HG03558 (cell line): Measurements from ENCODE around the gene TRERF1.

Source experiments
- ATAC-seq: cut with Tn5 transposase; IDR thresholded peaks from one replicate; pipeline ENCODE4 v1.9.1; 2021; ENCODE audit warnings: moderate number of reproducible peaks; ENCODE audit not compliant: unreplicated experiment; ENCODE audit errors: extremely low read depth

The TRERF1 gene

DNA sequence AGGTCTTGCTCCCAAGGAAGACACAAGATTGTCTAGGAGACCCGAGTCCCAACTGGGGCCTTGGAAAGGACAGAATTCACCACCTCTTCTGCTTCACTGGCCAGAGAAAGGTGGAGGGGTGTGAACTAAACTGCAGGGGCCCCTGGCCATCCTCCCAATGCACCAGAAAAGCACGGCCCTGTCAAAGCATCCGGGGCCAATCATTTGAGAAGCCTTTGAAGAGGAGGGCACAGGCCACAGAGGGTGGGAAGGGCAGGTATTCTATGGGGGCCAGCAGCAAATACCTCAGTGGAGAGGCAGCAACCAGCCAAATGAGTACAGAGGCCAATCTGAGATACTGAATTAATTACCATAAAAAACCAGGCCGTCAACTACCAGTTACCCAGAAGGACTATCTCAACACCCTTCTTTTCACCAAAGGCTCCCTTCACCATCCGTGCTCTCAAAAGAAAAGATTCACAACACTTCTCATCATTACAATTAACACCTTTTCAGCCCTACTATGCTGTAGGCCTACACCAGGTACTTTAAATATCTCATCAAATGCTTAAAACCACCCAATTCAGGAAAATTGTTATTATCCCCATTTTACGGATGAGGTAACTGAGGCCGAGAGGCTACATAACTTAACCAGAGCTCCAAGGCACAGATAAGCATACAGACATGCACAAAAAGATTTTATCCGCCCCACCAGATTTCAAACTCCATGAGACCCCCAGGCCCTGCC is 50.7 kb downstream of the TRERF1 start:
- ATAC-seq: no peak

DNA sequence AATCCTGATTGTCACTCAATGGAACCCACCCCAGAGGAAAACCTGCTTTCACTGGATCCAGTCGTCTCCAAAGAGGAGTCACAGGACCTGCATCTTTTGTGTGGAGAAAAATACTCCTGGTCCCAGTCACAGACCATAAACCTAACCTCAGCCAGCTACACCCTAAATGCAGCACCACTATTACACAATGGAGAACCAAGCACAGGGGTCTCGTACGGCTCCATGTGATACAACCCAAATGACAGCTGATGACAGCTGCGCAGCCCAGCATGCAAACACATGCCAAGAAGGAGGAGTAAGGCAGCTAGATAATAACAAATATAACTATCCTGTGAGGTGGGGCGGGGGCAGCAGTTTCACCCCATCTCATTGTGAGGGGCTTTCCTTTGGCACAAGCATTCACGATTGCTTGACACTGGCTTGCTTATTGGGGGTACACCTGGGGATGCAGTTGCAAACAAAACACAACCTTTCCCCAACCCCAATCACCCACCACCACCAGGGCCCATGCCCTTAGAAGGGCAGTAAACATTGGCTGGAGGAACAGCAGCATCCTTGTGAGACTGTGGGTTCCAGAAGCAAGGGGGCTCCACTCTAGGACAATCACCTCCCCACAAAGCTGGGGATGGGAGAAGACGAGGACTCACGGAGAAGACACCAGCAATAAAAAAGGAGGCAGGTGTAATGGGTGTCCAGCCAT is 51.5 kb downstream of the TRERF1 start:
- no peak for ATAC-seq

DNA sequence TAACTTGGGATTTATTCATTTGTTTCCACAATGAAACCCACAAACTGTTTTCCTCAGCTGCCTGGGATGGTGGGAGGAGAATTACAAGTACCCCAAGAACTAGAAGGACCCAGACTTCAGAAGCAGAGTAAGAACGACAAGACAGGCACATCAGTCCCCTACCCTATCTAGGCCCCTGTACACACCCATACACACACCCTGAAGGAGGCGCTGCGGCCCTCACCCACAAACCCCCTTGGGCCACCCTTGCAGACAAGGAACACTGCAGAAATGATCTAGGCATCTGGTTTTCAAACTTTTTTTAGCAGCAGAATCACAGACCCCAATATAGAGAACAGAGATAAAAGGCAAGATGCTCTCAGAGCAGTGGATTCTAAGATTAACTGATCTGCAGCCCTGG is 55.0 kb downstream of the TRERF1 start:
- ATAC-seq: no peak

DNA sequence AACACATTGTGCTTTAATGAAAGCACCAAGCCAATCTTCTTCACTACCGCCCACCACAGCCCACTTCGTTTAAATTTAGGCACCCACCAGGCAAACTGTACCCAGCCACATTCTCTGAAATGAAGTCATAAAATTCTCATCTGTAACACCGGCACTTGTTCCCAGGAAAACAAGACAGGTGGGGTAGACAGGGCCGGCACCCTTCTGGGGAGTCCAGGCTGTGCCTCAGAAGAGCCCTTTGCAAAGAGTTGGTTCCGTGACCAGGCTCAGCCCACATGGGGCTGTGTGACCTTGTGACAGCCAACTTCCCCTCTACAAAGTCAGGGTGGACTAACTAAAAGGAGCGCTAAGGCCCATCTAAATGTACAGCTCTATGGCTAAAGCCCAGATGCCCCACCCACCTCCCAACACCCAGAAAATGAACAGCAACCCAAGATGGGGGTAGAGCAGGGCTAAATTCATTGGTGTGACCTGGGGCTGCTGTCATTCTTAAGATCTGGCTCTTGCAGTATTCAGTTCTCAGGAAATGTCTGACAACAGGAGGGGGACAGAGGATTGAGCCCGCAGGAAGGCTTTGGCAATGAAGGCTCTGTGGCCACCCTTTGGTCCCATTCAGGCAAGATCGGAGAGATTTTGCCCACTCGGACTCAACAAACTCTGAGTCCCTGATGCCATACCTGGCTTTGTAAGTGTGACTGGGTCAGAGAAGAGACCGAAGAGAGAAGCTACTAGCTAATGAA is 56.7 kb downstream of the TRERF1 start:
- no peak for ATAC-seq

DNA sequence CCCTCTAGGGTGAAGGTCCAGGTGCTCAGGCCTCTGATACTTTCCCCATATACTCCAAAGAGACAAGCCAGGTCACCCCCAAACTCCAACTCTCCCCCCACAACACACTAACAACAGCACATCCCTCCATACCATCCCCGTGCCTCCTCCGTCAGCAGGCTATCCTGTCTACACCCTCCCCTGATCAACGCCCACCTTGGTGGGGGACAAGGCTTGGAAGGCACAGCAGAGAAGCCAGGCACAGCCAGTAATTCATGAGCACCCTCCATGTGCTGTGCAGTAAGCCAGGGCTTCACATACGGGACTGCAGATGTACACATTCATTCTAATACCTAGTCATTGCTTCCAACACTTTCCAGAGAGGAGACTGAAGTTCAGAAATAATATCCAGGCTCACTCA is 57.6 kb downstream of the TRERF1 start:
- ATAC-seq: no peak

DNA sequence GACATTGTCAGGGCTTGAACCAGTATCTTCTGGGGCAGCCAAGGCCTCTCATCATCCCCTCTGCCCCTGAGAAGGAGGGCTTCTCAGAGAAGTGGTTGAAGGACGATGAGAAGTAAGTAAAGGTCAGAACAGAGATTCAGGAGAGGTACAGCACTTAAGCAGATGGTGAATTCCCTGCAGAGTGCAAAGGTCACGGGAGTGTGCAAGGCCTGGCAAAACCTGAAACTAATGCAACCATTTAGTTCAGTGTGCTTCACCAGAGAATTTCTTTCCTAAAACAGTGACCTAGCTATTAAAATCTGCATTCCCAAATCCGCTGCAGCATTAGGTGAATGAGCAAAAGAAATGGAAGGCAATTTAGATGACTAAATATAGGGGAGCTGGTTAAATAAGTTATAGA is 58.4 kb downstream of the TRERF1 start:
- no peak for ATAC-seq

DNA sequence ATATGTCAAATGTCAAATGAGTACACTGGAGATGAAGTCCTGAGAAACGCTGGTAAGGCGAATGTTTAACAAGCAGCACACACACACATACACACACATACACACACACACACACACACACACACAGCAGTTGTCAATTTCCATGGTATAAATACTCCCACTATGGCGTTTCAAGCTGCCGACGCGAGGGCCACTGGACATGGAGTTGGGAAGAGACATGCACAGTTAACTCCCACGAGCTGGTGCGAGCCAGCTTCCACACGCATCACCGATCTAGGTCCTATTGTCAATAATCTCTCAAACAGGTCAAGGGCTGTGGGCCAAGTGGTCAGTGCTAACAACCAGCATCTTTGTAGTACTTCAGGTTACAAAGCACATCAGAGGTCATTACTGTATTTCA is 58.9 kb downstream of the TRERF1 start:
- no peak for ATAC-seq

DNA sequence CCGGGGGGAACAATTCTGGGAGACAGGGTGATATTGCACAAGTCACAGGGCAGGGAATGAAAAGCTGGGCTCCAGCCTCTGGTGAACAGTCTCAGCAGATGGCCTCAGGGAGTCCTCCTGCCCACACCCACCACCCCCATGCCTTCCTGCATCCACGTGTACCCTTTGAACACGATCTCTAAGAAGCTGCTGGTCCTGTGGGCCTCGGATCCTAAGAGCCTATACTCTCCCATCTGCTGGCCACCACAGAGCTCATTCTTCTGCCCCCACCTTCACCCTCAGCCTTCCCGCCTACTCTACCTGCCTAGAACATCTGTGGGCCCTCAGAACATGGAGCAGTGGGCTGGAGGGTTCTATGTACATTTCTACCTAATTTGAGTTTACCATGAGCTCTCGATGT is 60.3 kb downstream of the TRERF1 start:
- ATAC-seq: no peak

DNA sequence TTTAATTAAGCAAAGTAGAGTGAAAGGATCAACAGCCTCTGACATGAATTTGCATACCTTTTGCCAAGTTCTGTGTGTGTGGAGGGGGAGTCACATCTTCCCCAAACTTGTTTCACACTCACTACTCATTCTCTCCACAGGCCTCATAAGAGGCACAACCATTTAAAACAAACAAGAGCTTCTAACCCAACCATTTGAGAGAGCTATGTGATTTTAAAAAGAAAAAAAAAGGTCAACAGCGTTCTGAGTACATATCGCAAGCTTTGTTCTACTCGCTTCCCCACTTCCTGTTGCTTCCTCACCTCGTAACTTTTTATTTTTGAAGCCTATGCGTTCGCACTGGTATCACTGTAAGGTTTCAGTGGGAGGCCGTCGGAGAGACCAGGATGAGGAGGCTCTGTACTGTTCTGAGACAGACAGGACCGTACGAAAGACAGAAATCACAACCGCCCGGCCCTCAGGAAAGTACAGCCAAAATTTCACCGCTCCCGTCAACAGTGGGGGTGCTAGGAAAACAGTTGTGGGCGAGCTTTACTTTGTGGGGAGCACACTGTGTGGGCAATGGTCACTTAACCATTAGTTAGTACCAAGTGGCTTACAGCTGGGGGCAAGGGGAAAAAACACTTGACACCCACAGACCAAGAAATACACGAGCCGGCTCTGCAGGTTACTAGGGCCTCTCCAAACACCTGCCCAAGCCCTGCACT is 61.3 kb downstream of the TRERF1 start:
- ATAC-seq: no peak

DNA sequence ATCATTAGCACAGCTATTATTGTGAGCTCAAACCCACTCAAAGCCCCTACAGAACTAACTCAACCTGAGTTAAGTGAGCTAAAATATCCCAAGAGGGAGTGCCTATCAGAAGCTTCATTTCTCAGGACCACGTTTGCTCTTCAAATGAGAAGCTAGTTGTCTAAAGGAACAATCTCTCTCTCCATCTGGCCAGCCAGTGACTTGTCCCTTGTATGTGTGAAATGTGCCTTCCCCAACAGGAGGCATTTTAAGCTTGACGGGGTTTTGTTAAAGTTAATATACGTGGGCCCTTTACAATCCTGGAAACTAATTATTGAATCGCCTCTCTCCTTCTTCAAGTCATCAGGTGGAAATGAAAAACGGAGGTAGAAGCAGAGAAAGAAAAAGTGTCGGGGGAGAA is 62.0 kb downstream of the TRERF1 start:
- no peak for ATAC-seq

DNA sequence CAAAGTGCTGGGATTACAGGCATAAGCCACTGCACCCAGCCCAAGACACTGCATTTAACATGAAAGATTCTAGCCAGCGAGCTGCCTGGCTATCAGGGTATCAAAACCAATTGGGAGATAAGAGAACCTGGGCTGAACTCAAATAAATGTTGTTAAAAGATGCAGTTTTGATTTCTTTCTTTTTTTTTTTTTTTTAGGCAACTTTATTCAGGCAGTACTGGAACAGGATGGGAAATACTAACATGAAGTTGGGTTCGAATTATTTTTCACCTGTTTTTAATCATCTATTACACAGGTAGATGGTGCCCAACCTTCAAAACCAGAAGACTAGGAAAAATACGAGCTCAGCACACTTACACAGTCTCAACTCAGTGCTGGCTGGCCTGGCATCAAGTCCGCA is 63.7 kb downstream of the TRERF1 start:
- no peak for ATAC-seq

DNA sequence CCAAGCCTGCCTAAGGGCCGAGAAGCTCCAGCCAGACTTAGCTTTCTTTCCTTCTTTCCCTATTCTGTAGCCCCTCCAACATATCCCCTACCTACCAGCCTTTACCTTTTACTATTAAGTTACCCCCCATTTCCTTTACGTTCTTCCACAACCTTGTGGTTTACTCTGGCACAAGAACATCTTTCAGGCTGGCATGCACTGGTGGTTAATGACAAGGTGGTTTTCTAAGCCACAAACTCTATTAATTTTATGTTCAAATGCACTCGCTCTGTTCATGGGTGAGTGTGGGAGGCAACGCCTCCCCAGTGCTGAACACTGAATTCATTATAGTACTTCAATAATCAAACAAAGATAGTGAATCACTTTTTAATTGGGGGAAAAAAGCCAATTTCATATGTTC is 64.4 kb downstream of the TRERF1 start:
- no peak for ATAC-seq

DNA sequence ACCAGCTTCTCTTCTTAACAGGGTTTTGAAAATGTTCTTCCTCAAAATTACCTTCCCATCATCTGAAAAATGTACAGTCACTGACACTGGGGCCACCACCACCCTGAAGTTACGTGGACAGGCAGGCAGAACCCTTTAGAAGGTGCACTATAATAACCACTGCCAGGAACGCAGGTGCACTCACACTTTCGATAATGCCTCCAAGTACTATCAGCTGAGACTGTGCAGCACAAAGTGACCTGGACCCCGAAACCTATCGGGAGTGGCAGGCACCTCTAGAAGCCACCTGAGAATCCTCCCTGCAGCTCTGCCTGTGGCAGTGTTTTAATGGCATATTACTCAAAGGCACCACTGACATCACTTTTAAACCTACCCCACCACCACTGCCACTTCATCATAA is 66.4 kb downstream of the TRERF1 start:
- ATAC-seq: no peak

DNA sequence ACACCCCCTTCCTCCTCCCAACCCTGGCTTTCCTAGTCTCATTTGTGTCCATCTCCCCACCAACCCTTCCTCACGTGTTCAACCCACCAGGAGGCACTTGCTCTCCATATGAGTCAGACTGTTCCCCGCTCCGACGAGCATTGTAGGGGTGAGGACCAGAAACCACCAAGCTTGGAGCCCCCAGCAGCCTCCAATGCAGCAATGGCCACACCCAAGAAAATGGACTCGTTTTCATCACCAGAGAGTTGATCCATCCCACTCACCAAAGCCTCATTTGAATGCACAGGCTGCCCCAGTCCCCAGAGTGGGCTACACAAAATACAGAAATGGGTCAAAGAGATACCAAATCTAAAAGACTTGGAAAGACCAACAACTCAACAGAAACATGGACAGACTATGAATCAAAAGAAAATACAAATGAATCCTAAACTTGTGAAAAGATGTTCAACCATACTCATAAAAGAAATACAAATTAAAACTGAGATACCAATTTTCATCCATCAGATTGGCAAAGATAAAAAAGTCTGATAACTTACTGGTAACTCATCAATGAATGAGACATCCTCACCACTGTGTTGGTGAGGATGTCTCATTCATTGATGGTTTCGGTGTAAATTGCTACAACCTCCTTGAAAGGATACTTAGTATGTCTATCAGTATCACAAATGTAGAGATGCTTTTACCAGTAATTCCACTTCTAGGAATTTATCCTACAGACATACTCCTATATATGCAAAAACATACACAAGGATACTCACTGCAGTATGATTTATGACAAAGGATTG is 68.1 kb downstream of the TRERF1 start:
- no peak for ATAC-seq

DNA sequence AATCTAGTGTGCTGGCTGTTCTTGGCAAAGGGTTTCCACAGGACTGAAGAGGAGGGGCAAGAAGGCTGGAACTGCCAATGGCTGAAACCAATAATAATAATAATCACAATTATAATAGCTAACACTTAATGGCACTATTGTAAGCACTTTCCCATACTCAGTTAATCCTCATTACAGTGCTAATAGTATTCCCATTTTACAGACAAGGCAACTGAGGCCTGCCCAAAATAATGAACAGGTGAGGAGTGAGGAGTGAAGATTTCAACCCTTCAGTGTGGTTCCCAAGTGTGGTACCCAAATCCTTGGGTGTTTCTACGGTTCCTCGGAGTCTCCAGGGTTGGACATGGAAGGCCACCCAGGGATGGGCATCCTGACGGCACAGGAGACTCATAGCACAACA is 69.9 kb downstream of the TRERF1 start:
- no peak for ATAC-seq

DNA sequence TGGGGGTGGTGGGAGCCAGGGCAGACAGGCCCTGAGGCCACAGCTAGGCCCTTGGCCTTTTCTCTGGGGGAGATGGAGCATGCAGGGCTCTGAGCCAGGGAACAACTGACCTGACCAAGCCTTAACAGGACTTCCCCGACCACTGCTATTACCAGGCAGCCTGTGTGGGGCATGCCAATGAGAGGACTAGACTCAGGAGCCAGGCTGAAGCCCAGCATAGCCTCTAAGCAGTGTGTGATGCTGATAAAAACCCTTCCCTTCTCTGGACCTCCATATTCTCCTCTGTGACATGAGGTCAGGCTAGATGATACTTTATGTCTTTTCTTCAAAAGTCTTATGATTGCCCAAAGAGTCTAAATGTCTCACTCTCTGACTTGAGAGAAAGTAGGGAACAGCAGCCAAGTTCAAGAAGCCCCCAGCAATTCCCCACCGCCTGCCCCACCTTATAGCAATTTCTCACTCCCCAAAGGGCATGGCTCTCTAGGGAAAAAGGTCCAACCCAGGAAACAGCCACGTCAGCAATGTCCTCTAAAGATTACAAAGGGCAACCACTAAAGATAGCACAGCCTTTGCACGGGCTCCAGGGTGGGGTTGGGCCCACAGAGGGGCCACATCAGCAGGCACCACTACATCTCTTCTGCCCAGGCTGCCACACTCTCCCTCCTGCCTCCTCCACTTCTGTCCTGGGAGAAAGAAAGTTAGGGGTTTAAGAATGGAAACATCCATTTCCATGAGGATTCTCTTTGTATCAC is 71.3 kb downstream of the TRERF1 start:
- no peak for ATAC-seq

DNA sequence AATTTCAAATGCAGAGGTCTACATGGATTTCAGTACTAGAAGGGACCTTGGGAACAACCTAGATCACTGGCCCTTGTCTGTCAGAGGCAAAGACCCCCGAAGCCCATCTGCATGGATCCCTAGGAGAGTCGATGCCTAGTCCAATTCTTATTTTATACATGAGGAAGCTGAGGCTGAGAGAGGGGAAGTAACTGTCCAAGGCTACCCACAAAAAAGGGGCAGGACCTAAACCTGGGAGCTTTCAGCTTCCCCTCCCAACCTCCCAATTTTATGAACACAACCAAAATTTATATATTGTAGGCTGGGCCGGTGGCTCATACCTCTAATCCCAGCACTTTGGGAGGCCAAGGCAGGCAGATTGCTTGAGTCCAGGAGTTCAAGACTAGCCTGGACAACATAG is 73.2 kb downstream of the TRERF1 start:
- ATAC-seq: no peak

DNA sequence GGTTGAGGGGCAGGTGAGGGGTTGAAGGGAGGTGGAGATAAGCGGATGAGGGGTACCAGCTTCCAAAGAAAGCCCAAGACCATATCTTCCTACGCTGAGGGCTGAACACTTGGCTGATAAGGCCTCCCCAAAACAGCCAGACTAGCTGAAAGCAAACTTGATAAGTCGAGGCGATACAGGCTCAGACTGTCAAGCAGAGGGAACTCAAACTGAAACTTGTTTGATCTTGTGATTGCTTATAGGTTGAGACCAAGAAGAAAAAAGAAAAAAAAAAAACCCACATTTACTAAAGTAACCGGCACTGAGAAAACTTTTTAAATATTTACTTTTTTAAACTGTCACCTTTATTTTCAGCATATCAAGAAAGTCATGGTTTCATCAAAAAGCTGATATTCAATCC is 73.6 kb downstream of the TRERF1 start:
- no peak for ATAC-seq

DNA sequence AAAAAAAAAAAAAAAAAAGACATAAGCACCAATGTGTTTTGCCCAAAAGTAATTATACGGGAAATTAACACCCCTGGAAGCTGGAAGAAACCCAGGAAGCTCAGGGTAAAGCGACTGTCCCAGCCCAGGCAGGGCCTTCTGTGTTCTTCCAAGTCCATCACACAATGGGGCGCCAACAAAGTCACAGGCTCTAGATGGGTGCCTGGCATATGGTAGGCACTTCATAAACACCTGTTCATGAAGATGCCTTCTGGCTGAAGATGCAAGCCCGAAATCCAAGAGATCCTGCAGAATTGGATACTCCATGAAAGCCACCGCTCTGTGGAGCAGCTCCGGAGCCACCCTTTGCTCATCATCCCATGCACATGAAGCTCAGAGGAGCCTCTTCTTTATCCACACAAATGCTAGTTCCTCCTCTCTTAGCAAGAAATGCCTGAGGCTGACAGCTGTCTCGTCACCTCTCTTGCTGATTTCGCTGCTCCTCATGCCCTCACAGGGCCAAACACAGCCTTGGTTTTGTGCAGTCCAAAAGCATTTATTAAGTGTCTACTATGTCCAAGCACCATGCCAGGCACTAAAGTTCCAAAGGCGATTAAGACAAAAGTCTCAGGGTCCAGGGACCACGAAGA is 76.6 kb downstream of the TRERF1 start:
- no peak for ATAC-seq
